WTC11 (cell line): ENCODE measurements around the gene CSF1R. TPM values are rescaled to one million over a fixed set of nuclear protein-coding genes. Genes with fewer than 3 reads are reported as not detected.

ENCODE experiments used
- ATAC-seq: fragments of 200-7000 bp; cut with Tn5 transposase; 2 replicates; pipeline ENCODE4 v1.10.0; 2021; ENCODE audit warnings: mild to moderate bottlenecking, moderate library complexity
- CTCF ChIA-PET: fragments of 300-600 bp; sonication (Branson Sonifier 250); formaldehyde crosslinking; loops from one replicate; lab custom pipeline; 2021; ENCODE audit warnings: antibody characterized with exemption; lab: Charles Lee
- POLR2A ChIA-PET: fragments of 350-600 bp; sonication (Branson Sonifier 250); formaldehyde crosslinking; loops from one replicate; lab custom pipeline; 2021; ENCODE audit warnings: antibody characterized with exemption; lab: Charles Lee
- DNase-seq: peaks from one replicate; pipeline ENCODE4 v3.0.0; 2021; ENCODE audit warnings: low spot score
- H3K27ac Mint-ChIP-seq: 2 replicates; pipeline ENCODE4 v1.8.0; 2021; ENCODE audit warnings: mixed read lengths
- H3K27me3 Mint-ChIP-seq: 2 replicates; pipeline ENCODE4 v1.8.0; 2021; ENCODE audit warnings: low read depth, mild to moderate bottlenecking, moderate library complexity, mixed read lengths
- H3K36me3 Mint-ChIP-seq: 2 replicates; pipeline ENCODE4 v1.8.0; 2021; ENCODE audit warnings: mixed read lengths
- H3K4me1 Mint-ChIP-seq: 2 replicates; pipeline ENCODE4 v1.8.0; 2022; ENCODE audit warnings: mixed read lengths
- H3K4me3 Mint-ChIP-seq: 2 replicates; pipeline ENCODE4 v1.8.0; 2021; ENCODE audit warnings: mild to moderate bottlenecking, moderate library complexity, mixed read lengths
- H3K9me3 Mint-ChIP-seq: 2 replicates; pipeline ENCODE4 v1.8.0; 2021; ENCODE audit warnings: mixed read lengths
- CBFB ChIP-seq: sonication (generic); formaldehyde crosslinking; IDR thresholded peaks from 2 replicates; pipeline ENCODE4 v1.8.1; 2022; ENCODE audit warnings: mild to moderate bottlenecking, low read depth, missing genetic modification reagents
- FOXK1 ChIP-seq: sonication (generic); formaldehyde crosslinking; IDR thresholded peaks from 2 replicates; pipeline ENCODE4 v1.8.0; 2022; ENCODE audit warnings: mild to moderate bottlenecking, moderate library complexity, missing genetic modification reagents
- GRHL2 ChIP-seq: fragments of 250-450 bp; sonication (Bioruptor Pico); IDR thresholded peaks from 2 replicates; pipeline ENCODE4 v1.8.0; 2022; ENCODE audit warnings: mild to moderate bottlenecking, moderate library complexity; ENCODE audit not compliant: insufficient replicate concordance, severe bottlenecking
- JAZF1 ChIP-seq: fragments of 250-450 bp; sonication (Bioruptor Pico); IDR thresholded peaks from 2 replicates; pipeline ENCODE4 v1.9.0; 2021; ENCODE audit warnings: moderate library complexity, mild to moderate bottlenecking, inconsistent platforms
- KAT7 ChIP-seq: sonication (generic); formaldehyde crosslinking; IDR thresholded peaks from 2 replicates; pipeline ENCODE4 v1.8.1; 2023; ENCODE audit warnings: missing genetic modification reagents, mild to moderate bottlenecking, borderline replicate concordance
- NFATC4 ChIP-seq: fragments of 250-450 bp; sonication (Bioruptor Pico); IDR thresholded peaks from 2 replicates; pipeline ENCODE4 v1.9.0; 2021; ENCODE audit warnings: mild to moderate bottlenecking
- NFE2L1 ChIP-seq: sonication (generic); formaldehyde crosslinking; IDR thresholded peaks from 2 replicates; pipeline ENCODE4 v1.8.1; 2023; ENCODE audit warnings: missing genetic modification reagents
- NR1H2 ChIP-seq: sonication (generic); formaldehyde crosslinking; IDR thresholded peaks from 2 replicates; pipeline ENCODE4 v1.9.0; 2021; ENCODE audit warnings: mild to moderate bottlenecking, moderate library complexity, missing genetic modification reagents
- RELA ChIP-seq: sonication (generic); formaldehyde crosslinking; IDR thresholded peaks from 2 replicates; pipeline ENCODE4 v1.8.1; 2022; ENCODE audit warnings: missing genetic modification reagents, mild to moderate bottlenecking, borderline replicate concordance
- RORB ChIP-seq: fragments of 250-450 bp; sonication (Bioruptor Pico); IDR thresholded peaks from 2 replicates; pipeline ENCODE4 v1.9.0; 2021; ENCODE audit warnings: mild to moderate bottlenecking
- SMAD3 ChIP-seq: sonication (generic); formaldehyde crosslinking; IDR thresholded peaks from 2 replicates; pipeline ENCODE4 v1.8.0; 2022; ENCODE audit warnings: missing genetic modification reagents, mild to moderate bottlenecking, borderline replicate concordance
- TCF7 ChIP-seq: sonication (generic); formaldehyde crosslinking; IDR thresholded peaks from 2 replicates; pipeline ENCODE4 v1.8.0; 2022; ENCODE audit warnings: mild to moderate bottlenecking, low read depth, missing genetic modification reagents, moderate library complexity
- TEAD1 ChIP-seq: sonication (generic); formaldehyde crosslinking; IDR thresholded peaks from 2 replicates; pipeline ENCODE4 v1.8.0; 2022; ENCODE audit warnings: mild to moderate bottlenecking, missing genetic modification reagents
- TEAD4 ChIP-seq: sonication (generic); formaldehyde crosslinking; IDR thresholded peaks from 2 replicates; pipeline ENCODE4 v1.8.0; 2022; ENCODE audit warnings: mild to moderate bottlenecking, missing genetic modification reagents
- ZBTB21 ChIP-seq: sonication (generic); formaldehyde crosslinking; IDR thresholded peaks from 2 replicates; pipeline ENCODE4 v1.8.1; 2023; ENCODE audit warnings: mild to moderate bottlenecking, missing genetic modification reagents, borderline replicate concordance
- ZNF219 ChIP-seq: sonication (generic); formaldehyde crosslinking; IDR thresholded peaks from 2 replicates; pipeline ENCODE4 v1.8.0; 2023; ENCODE audit warnings: missing genetic modification reagents, mild to moderate bottlenecking, borderline replicate concordance
- ZNF263 ChIP-seq: sonication (generic); formaldehyde crosslinking; IDR thresholded peaks from 2 replicates; pipeline ENCODE4 v1.8.1; 2022; ENCODE audit warnings: low read depth, mild to moderate bottlenecking, moderate library complexity, missing genetic modification reagents
- total RNA-seq: library from RNA; stranded (reverse); gene quantifications from 3 replicates; pipeline ENCODE4 v1.2.3, GENCODE V29; 2021
- TF ChIP-seq, protein P1 (sequence below): fragments of 250-450 bp; sonication (Bioruptor Pico); conservative IDR thresholded peaks from 2 replicates; pipeline ENCODE4 v1.9.0; 2021; ENCODE audit warnings: mild to moderate bottlenecking
- TF ChIP-seq, protein P2 (sequence below): sonication (generic); formaldehyde crosslinking; IDR thresholded peaks from 2 replicates; pipeline ENCODE4 v1.8.1; 2023; ENCODE audit warnings: mild to moderate bottlenecking, moderate library complexity, missing genetic modification reagents
- TF ChIP-seq, protein P3 (sequence below): sonication (generic); formaldehyde crosslinking; IDR thresholded peaks from 2 replicates; pipeline ENCODE4 v1.8.1; 2022; ENCODE audit warnings: low read depth, missing genetic modification reagents, borderline replicate concordance
- TF ChIP-seq, protein P4 (sequence below): sonication (generic); formaldehyde crosslinking; IDR thresholded peaks from 2 replicates; pipeline ENCODE4 v1.8.1; 2023; ENCODE audit warnings: mild to moderate bottlenecking, missing genetic modification reagents

The CSF1R gene
- total RNA-seq, 1 experiment from 2014 or later, result 0.20 TPM

DNA sequence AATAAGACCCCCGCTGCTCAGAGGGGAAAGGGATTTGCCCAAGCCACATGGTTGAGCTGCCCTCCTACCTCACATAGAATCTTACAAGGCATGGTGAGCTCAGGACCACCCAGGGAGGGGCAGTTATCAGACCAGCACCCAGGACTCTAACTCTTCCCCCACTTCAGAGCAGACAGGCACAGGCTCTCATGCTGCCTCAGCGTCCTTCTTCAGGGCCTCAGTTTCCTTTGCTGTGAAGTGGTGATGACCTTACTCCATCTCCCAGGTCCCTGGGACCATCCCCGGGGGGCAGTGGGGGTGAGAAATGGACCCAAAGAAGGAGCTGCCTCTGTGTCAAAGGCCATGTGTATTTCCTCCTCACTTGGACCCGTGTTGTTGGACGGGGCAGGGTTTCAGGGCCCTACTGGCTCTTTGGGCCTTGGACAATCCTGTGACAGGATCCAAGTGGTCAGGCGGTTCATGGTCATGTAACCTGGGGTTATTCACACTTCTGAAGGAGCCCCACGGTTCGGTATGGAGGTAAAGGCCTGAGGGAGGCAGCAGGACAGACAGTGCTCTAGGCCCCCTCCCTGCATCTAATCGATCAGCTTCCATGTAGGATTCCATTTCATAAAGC lies 31.7 kb upstream of the CSF1R start:
- H3K27me3 Mint-ChIP-seq, result no peaks in the 10 kb centered on the region

DNA sequence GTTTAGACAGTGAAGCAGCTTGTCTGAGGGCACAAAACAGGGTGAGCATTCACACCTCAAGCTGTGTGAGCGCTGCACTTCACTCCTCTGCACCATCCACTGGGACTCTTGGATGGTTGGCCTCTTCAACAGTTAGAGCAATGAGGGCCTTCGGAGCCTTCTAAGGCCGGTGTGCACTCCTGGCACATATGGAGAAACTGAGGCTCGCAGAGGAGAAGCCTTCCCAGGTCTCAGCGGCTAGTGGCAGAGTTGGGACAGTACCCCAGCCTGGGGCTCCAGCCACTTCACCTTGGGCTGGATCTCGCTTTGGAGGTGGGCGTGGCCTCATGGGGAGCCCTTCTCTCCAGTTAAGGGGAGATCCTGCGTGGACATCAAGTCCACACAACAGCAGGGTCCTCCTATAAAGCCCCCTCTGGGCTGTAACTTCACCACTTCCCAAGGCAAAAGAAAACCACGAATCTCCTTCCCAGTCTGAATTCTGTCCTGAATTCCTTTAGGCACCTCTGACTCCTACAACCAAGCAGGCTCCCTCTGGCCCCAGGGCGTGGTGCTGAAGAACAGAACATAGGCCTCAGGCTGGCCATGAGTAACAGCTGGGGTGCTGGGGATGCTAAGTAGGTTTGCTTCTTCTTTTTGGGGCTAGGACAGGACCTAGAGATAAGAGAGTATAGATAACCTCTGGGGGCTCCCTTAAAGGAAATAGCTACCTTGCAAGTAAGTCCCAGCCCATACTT lies 30.5 kb upstream of the CSF1R start:
- ATAC-seq (no peak), DNase-seq (no peak)
- Mint-ChIP-seq H3K4me1 (peaks cover 10% of the 10 kb centered on the region), H3K27me3 (no peaks in the 10 kb centered on the region), H3K36me3 (no peaks in the 10 kb centered on the region), H3K9me3 (no peaks in the 10 kb centered on the region), H3K27ac (no peak overlapping the region), H3K4me3 (no peak overlapping the region)
- CTCF ChIA-PET, result interaction anchor here (0.9 to 1.4 kb wide), 3 partner anchors 23 to 138 kb away, joined by 3 to 4 read pairs (median 3); no protein-coding TSS in a partner anchor
- POLR2A ChIA-PET, result no interaction called here
- TF ChIP-seq TEAD1 (CRISPR knock-in tag), result no peak
- TF ChIP-seq RELA (CRISPR knock-in tag), result no peak
- TF ChIP-seq KAT7 (CRISPR knock-in tag), result no peak
- no peak for TF ChIP-seq ZBTB21 (CRISPR knock-in tag)
- no peak for TF ChIP-seq CBFB (CRISPR knock-in tag)
- no peak for TF ChIP-seq TEAD4 (CRISPR knock-in tag)
- no peak for TF ChIP-seq GRHL2 (CRISPR knock-in tag)
- no peak for TF ChIP-seq SMAD3 (CRISPR knock-in tag)
- no peak for TF ChIP-seq NR1H2 (CRISPR knock-in tag)
- TF ChIP-seq, protein P1, sequence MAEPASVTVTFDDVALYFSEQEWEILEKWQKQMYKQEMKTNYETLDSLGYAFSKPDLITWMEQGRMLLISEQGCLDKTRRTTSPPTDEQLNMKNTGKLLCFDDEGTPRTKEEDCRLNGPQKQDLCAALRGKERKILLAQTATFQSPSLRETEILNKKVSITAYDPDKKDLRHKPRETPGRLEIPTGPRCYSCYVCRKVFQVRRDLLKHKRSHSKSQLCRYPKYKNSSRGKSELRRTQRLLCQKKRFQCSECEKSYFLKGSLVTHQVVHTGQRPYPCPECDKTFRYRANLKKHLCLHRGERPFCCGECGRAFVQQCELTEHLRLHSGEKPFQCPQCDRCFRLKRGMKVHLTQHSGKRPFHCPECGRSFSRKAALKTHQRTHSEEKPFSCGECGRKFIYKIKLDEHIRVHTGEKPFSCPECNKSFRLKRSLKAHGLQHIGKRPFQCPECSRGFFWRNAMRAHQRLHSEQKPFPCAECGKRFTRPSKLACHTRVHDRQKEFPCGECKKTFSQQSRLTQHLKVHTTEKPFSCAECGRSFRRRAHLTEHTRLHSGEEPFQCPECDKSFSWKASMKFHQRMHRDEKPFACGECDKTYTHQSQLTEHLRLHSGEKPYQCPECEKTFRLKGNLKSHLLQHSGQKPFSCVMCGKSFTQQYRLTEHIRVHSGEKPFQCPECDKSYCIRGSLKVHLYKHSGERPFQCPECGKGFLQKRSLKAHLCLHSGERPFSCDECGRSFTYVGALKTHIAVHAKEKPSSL (CRISPR knock-in tag), result no peak

More for the DNA sequence above, 31.7 kb upstream of the CSF1R start:
- POLR2A ChIA-PET, result no interaction called here
- Mint-ChIP-seq H3K9me3 (no peaks in the 10 kb centered on the region), H3K36me3 (no peaks in the 10 kb centered on the region), H3K27ac (no peak overlapping the region), H3K4me3 (no peak overlapping the region), H3K4me1 (peaks cover 13% of the 10 kb centered on the region)
- TF ChIP-seq JAZF1 (CRISPR knock-in tag) (no peak), ZNF263 (CRISPR knock-in tag) (no peak), ZNF219 (CRISPR knock-in tag) (no peak), NFATC4 (no peak), FOXK1 (no peak), NFE2L1 (CRISPR knock-in tag) (no peak), KAT7 (CRISPR knock-in tag) (no peak), TCF7 (CRISPR knock-in tag) (no peak), RORB (CRISPR knock-in tag) (no peak), RELA (CRISPR knock-in tag) (no peak)
- TF ChIP-seq, protein P2, sequence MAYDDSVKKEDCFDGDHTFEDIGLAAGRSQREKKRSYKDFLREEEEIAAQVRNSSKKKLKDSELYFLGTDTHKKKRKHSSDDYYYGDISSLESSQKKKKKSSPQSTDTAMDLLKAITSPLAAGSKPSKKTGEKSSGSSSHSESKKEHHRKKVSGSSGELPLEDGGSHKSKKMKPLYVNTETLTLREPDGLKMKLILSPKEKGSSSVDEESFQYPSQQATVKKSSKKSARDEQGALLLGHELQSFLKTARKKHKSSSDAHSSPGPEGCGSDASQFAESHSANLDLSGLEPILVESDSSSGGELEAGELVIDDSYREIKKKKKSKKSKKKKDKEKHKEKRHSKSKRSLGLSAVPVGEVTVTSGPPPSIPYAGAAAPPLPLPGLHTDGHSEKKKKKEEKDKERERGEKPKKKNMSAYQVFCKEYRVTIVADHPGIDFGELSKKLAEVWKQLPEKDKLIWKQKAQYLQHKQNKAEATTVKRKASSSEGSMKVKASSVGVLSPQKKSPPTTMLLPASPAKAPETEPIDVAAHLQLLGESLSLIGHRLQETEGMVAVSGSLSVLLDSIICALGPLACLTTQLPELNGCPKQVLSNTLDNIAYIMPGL, result no peak
- TF ChIP-seq, protein P3, sequence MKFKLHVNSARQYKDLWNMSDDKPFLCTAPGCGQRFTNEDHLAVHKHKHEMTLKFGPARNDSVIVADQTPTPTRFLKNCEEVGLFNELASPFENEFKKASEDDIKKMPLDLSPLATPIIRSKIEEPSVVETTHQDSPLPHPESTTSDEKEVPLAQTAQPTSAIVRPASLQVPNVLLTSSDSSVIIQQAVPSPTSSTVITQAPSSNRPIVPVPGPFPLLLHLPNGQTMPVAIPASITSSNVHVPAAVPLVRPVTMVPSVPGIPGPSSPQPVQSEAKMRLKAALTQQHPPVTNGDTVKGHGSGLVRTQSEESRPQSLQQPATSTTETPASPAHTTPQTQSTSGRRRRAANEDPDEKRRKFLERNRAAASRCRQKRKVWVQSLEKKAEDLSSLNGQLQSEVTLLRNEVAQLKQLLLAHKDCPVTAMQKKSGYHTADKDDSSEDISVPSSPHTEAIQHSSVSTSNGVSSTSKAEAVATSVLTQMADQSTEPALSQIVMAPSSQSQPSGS (CRISPR knock-in tag), result no peak
- TF ChIP-seq, protein P4, sequence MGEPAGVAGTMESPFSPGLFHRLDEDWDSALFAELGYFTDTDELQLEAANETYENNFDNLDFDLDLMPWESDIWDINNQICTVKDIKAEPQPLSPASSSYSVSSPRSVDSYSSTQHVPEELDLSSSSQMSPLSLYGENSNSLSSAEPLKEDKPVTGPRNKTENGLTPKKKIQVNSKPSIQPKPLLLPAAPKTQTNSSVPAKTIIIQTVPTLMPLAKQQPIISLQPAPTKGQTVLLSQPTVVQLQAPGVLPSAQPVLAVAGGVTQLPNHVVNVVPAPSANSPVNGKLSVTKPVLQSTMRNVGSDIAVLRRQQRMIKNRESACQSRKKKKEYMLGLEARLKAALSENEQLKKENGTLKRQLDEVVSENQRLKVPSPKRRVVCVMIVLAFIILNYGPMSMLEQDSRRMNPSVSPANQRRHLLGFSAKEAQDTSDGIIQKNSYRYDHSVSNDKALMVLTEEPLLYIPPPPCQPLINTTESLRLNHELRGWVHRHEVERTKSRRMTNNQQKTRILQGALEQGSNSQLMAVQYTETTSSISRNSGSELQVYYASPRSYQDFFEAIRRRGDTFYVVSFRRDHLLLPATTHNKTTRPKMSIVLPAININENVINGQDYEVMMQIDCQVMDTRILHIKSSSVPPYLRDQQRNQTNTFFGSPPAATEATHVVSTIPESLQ, result no peak
- TF ChIP-seq, protein P1 (CRISPR knock-in tag), result no peak
- DNase-seq, result no peak
- CTCF ChIA-PET, result interaction anchor here (1.0 kb wide), 1 partner anchor 100 kb away, joined by 3 read pairs; no protein-coding TSS in a partner anchor
- no peak for ATAC-seq
